ENCODE data around the gene DCAF7. TPM values are rescaled to one million over a fixed set of nuclear protein-coding genes. Genes with fewer than 3 reads are reported as not detected.
A peak's percentile ranks its signal among the peaks of the same experiment; 100 is the strongest.

Gene DCAF7
- total RNA-seq, 1 donor from 2014 or later = 9.5 TPM

- DNase-seq (ENCODE audit: low read depth) (no peak), FAIRE-seq (no peak)
- H3K27me3 ChIP-seq (ENCODE audit: control insufficient read depth, insufficient read depth, low read length) = no peaks in the 10 kb centered on the region
- H3K36me3 ChIP-seq (ENCODE audit: control insufficient read depth, insufficient read depth, low read length) = peaks cover 26% of the 10 kb centered on the region
- no peak for TF ChIP-seq CTCF (IDR thresholded peaks at IDR 0.05; ENCODE audit: insufficient read depth, low read length, severe bottlenecking)
- H3K4me3 ChIP-seq (ENCODE audit: low read depth, low read length) = no peak overlapping the region
These were observed 28.5 kb downstream of the DCAF7 start for GRCh38 chr17:63578769-63579111.

GRCh38 chr17:63579633-63580032, 29.4 kb downstream of the DCAF7 start:
- Histone ChIP-seq H3K36me3 (ENCODE audit: control insufficient read depth, insufficient read depth, low read length) (peaks cover 27% of the 10 kb centered on the region), H3K4me3 (ENCODE audit: low read depth, low read length) (no peak overlapping the region), H3K27me3 (ENCODE audit: control insufficient read depth, insufficient read depth, low read length) (no peaks in the 10 kb centered on the region)
- no peak for TF ChIP-seq CTCF (IDR thresholded peaks at IDR 0.05; ENCODE audit: insufficient read depth, low read length, severe bottlenecking)
- FAIRE-seq = no peak
- no peak for DNase-seq (ENCODE audit: low read depth)

- FAIRE-seq = no peak
- Histone ChIP-seq H3K27me3 (ENCODE audit: control insufficient read depth, insufficient read depth, low read length) (no peaks in the 10 kb centered on the region), H3K36me3 (ENCODE audit: control insufficient read depth, insufficient read depth, low read length) (peaks cover 30% of the 10 kb centered on the region), H3K4me3 (ENCODE audit: low read depth, low read length) (no peak overlapping the region)
- no peak for TF ChIP-seq CTCF (IDR thresholded peaks at IDR 0.05; ENCODE audit: insufficient read depth, low read length, severe bottlenecking)
- DNase-seq (ENCODE audit: low read depth) = peak; percentile 37
These were observed 37.5 kb downstream of the DCAF7 start for GRCh38 chr17:63587770-63588169.

- FAIRE-seq (no peak), DNase-seq (ENCODE audit: low read depth) (no peak)
- H3K36me3 ChIP-seq (ENCODE audit: control insufficient read depth, insufficient read depth, low read length) = peaks cover 23% of the 10 kb centered on the region
- H3K4me3 ChIP-seq (ENCODE audit: low read depth, low read length) = no peak overlapping the region
- no peak for TF ChIP-seq CTCF (IDR thresholded peaks at IDR 0.05; ENCODE audit: insufficient read depth, low read length, severe bottlenecking)
- no peaks in the 10 kb centered on the region for H3K27me3 ChIP-seq (ENCODE audit: control insufficient read depth, insufficient read depth, low read length)
These were observed 38.5 kb downstream of the DCAF7 start for GRCh38 chr17:63588797-63589196.

GRCh38 chr17:63589646-63590045, 39.4 kb downstream of the DCAF7 start:
- DNase-seq (ENCODE audit: low read depth) = peak; percentile 52
- peaks cover 24% of the 10 kb centered on the region for H3K36me3 ChIP-seq (ENCODE audit: control insufficient read depth, insufficient read depth, low read length)

More at GRCh38 chr17:63589646-63590045, 39.4 kb downstream of the DCAF7 start:
- no peak overlapping the region for H3K4me3 ChIP-seq (ENCODE audit: low read depth, low read length)
- no peak for TF ChIP-seq CTCF (IDR thresholded peaks at IDR 0.05; ENCODE audit: insufficient read depth, low read length, severe bottlenecking)
- H3K27me3 ChIP-seq (ENCODE audit: control insufficient read depth, insufficient read depth, low read length) = no peaks in the 10 kb centered on the region
- FAIRE-seq = no peak
